ENCODE data around the gene TMEM81. TPM values are rescaled to one million over a fixed set of nuclear protein-coding genes. Genes with fewer than 3 reads are reported as not detected.

TMEM81 gene
- polyA plus RNA-seq, 3 donors: 0.17 to 1.5 (median 0.36) TPM

GRCh38 chr1:205047764-205048231 lies 36.5 kb downstream of the TMEM81 start:
- H3K4me1 Mint-ChIP-seq: no peaks in the 10 kb centered on the region
- H3K27ac Mint-ChIP-seq: no peak overlapping the region
- H3K9me3 Mint-ChIP-seq: no peaks in the 10 kb centered on the region
- Histone ChIP-seq H3K27me3 (ENCODE audit: control insufficient read depth in 2 of 2, insufficient read depth in 2 of 2, low read length in 2 of 2) (peaks cover 14 to 39% of the 10 kb centered on the region in 2 donors), H3K4me3 (replicated peaks in 1 of 3; ENCODE audit: low read depth in 2 of 3, low read length in 3 of 3) (no peak overlapping the region), H3K4me1 (ENCODE audit: control insufficient read depth in 1 of 2, insufficient read depth in 2 of 2, low read length in 2 of 2) (no peaks in the 10 kb centered on the region), H3K9me3 (replicated peaks in 1 of 2; ENCODE audit: control insufficient read depth in 1 of 2, insufficient read depth in 1 of 2, low read length in 2 of 2) (peaks cover 0 to 11% of the 10 kb centered on the region in 2 donors), H4K20me1 (ENCODE audit: insufficient read depth, low read length) (no peaks in the 10 kb centered on the region), H3K9ac (ENCODE audit: insufficient read depth, low read length, poor library complexity, severe bottlenecking) (no peak overlapping the region), H3K27ac (ENCODE audit: low read depth in 1 of 2, low read length in 2 of 2) (no peak overlapping the region), H3K36me3 (replicated peaks in 1 of 2; ENCODE audit: control insufficient read depth in 1 of 2, insufficient read depth in 2 of 2, low read length in 2 of 2) (no peaks in the 10 kb centered on the region), H3K79me2 (ENCODE audit: insufficient read depth, low read length) (no peaks in the 10 kb centered on the region), H2AFZ (ENCODE audit: insufficient read depth, low read depth, low read length, poor library complexity, severe bottlenecking) (no peak overlapping the region), H3K4me2 (replicated peaks; ENCODE audit: extremely low read depth, low read length, poor library complexity, severe bottlenecking) (no peak overlapping the region)
- no peak overlapping the region for H3K4me3 Mint-ChIP-seq
- no peak for TF ChIP-seq CTCF (IDR thresholded peaks at IDR 0.05)
- peaks cover 39 to 46% (median 40%) of the 10 kb centered on the region in 3 donors for H3K27me3 Mint-ChIP-seq (ENCODE audit: low read depth in 3 of 3)
- H3K36me3 Mint-ChIP-seq: no peaks in the 10 kb centered on the region
- no peak for DNase-seq
- no CpG with 5 or more reads among the region's 5 CpGs for WGBS (ENCODE audit: insufficient coverage)
- intact Hi-C loops (cut with micrococcal nuclease): no loop called here

- peaks cover 0 to under 1% (median 0%) of the 10 kb centered on the region in 7 donors for H3K9me3 Mint-ChIP-seq
- Histone ChIP-seq H2AFZ (ENCODE audit: insufficient read depth, low read depth, low read length, poor library complexity, severe bottlenecking) (no peak overlapping the region), H3K4me3 (replicated peaks in 1 of 3; ENCODE audit: low read depth in 2 of 3, low read length in 3 of 3) (no peak overlapping the region), H3K9me3 (replicated peaks in 1 of 2; ENCODE audit: control insufficient read depth in 1 of 2, insufficient read depth in 1 of 2, low read length in 2 of 2) (peaks cover 0 to 11% of the 10 kb centered on the region in 2 donors), H3K4me2 (replicated peaks; ENCODE audit: extremely low read depth, low read length, poor library complexity, severe bottlenecking) (no peak overlapping the region), H3K79me2 (ENCODE audit: insufficient read depth, low read length) (no peaks in the 10 kb centered on the region), H3K36me3 (replicated peaks in 1 of 2; ENCODE audit: control insufficient read depth in 1 of 2, insufficient read depth in 2 of 2, low read length in 2 of 2) (no peaks in the 10 kb centered on the region), H4K20me1 (ENCODE audit: insufficient read depth, low read length) (no peaks in the 10 kb centered on the region), H3K4me1 (ENCODE audit: control insufficient read depth in 1 of 2, insufficient read depth in 2 of 2, low read length in 2 of 2) (no peaks in the 10 kb centered on the region), H3K9ac (ENCODE audit: insufficient read depth, low read length, poor library complexity, severe bottlenecking) (no peak overlapping the region), H3K27me3 (ENCODE audit: control insufficient read depth in 2 of 2, insufficient read depth in 2 of 2, low read length in 2 of 2) (peaks cover 20 to 49% of the 10 kb centered on the region in 2 donors), H3K27ac (ENCODE audit: low read depth in 1 of 2, low read length in 2 of 2) (no peak overlapping the region)
- H3K27ac Mint-ChIP-seq: no peak overlapping the region
- H3K27me3 Mint-ChIP-seq (ENCODE audit: low read depth in 3 of 3): peaks cover 48 to 55% (median 48%) of the 10 kb centered on the region in 3 donors
- DNase-seq: no peak
- 61% methylated on average over 4 of the region's 4 CpGs for WGBS (ENCODE audit: insufficient coverage)
- H3K36me3 Mint-ChIP-seq: no peaks in the 10 kb centered on the region
- no peak for TF ChIP-seq CTCF (IDR thresholded peaks at IDR 0.05)
- H3K4me3 Mint-ChIP-seq: no peak overlapping the region
- no peaks in the 10 kb centered on the region for H3K4me1 Mint-ChIP-seq
- intact Hi-C loops (cut with micrococcal nuclease): no loop called here
Observed at GRCh38 chr1:205046870-205047269, 37.4 kb downstream of the TMEM81 start.

Measured in CD14-positive monocyte (primary cell).